Esophagus muscularis mucosa (tissue), 4 donors: ENCODE measurements around the gene TCERG1L. TPM values are rescaled to one million over a fixed set of nuclear protein-coding genes. Genes with fewer than 3 reads are reported as not detected.

Experiments
- DNase-seq: peaks from one replicate; pipeline ENCODE4 v3.0.0-alpha.2; 2017; ENCODE audit errors: extremely low spot score
- H3K27ac ChIP-seq, 4 donors: fragments of 200-600 bp; sonication (generic); replicated peaks in 1 of 4; 1 replicate in 3 of 4; 2 replicates in 1 of 4; pipeline ENCODE4 v1.5.1; 2016 to 2019; ENCODE audit warnings: mild to moderate bottlenecking in 1 of 4
- H3K27me3 ChIP-seq, 4 donors: fragments of 200-600 bp; sonication (generic); one replicate each; pipeline versions ENCODE4 v1.5.1 to v1.6.0; 2016 to 2019
- H3K36me3 ChIP-seq, 4 donors: fragments of 200-600 bp; sonication (generic); one replicate each; pipeline ENCODE4 v1.5.1; 2016 to 2019
- H3K4me1 ChIP-seq, 4 donors: fragments of 200-600 bp; sonication (generic); one replicate each; pipeline ENCODE4 v1.5.1; 2016 to 2019
- H3K4me3 ChIP-seq, 4 donors: fragments of 200-600 bp; sonication (generic); 1 replicate in 2 of 4; 2 replicates in 2 of 4; pipeline ENCODE4 v1.5.1; 2016 to 2019; ENCODE audit warnings: mild to moderate bottlenecking in 4 of 4, moderate library complexity in 1 of 4
- H3K9me3 ChIP-seq, 4 donors: fragments of 200-600 bp; sonication (generic); 1 replicate in 3 of 4; 2 replicates in 1 of 4; pipeline ENCODE4 v1.5.1; 2016 to 2019
- EP300 ChIP-seq: sonication (generic); formaldehyde crosslinking; IDR thresholded peaks from one replicate; pipeline ENCODE4 v1.6.1; 2017; ENCODE audit warnings: antibody characterized with exemption
- POLR2A ChIP-seq: fragments of 450-650 bp; IDR thresholded peaks from one replicate; pipeline ENCODE4 v1.6.1; 2017; ENCODE audit warnings: antibody characterized with exemption, moderate library complexity, mild to moderate bottlenecking, low read depth
- POLR2AphosphoS5 ChIP-seq, 2 donors: sonication (generic); formaldehyde crosslinking; IDR thresholded peaks; one replicate each; pipeline ENCODE4 v1.6.1; 2017; ENCODE audit warnings: antibody characterized with exemption in 2 of 2
- WGBS: methylation state at CpG from one replicate; pipeline ENCODE4 v1.1.5; 2018; 5-methylcytosine and 5-hydroxymethylcytosine counted together
- intact Hi-C: fragments of 100-400 bp; cut with DNase I; formaldehyde crosslinking; loops from one replicate; pipeline ENCODE4 v1.15.1; 2023
- total RNA-seq, 4 donors: library from RNA; depleted of rRNA; stranded (reverse); fragments of >200 nt; gene quantifications; one replicate each; pipeline versions ENCODE4 v1.1.0 to v1.2.1, GENCODE V29; 2016
- TF ChIP-seq, protein P1 (sequence below), 3 experiments: fragments of 200-600 bp in 2 of 3; fragments of 450-650 bp in 1 of 3; sonication (generic) in 2 of 3; IDR thresholded peaks; one replicate each; pipeline ENCODE4 v1.5.1; 2017 to 2019; ENCODE audit warnings: antibody characterized with exemption in 3 of 3, mild to moderate bottlenecking in 2 of 3, moderate library complexity in 1 of 3

TCERG1L gene
- total RNA-seq, 4 donors from 2014 or later, result not detected

DNA sequence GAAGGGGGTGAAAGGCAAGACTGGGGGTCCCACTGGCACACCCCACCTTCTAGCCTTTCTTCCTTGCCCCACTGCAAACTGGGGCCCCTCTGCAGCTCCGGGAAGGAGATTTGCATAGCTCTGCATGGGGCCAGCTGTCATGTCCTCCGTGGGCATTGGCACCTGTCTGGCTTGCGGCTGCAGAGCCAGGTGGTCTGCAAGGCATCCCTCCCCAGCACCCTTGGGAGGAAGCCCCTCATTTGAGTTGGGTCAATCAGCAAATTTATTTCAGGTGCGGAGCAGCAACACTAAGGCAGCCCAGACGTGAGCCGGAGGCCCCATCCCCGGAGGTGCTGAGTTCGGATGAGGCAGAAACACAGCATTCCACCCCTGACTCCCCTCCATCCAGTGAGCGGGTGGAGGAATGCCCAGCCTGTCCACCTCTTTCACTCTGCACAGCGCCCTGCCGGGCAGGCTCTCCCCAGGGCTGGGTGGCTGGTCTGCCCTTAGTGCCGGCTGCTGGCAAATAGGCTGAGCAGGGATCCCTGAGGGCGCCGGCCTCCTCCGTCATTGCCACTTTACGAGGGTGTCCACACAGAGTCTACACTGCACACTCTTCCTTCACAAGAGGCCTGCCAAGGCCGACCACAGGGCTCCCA lies 143.2 kb downstream of the TCERG1L start:
- Histone ChIP-seq H3K9me3 (no peaks in the 10 kb centered on the region), H3K36me3 (no peaks in the 10 kb centered on the region), H3K4me3 (no peak overlapping the region), H3K27me3 (peaks cover 0 to 18% (median 0%) of the 10 kb centered on the region in 4 donors), H3K27ac (no peak overlapping the region), H3K4me1 (no peaks in the 10 kb centered on the region)
- TF ChIP-seq, protein P1, sequence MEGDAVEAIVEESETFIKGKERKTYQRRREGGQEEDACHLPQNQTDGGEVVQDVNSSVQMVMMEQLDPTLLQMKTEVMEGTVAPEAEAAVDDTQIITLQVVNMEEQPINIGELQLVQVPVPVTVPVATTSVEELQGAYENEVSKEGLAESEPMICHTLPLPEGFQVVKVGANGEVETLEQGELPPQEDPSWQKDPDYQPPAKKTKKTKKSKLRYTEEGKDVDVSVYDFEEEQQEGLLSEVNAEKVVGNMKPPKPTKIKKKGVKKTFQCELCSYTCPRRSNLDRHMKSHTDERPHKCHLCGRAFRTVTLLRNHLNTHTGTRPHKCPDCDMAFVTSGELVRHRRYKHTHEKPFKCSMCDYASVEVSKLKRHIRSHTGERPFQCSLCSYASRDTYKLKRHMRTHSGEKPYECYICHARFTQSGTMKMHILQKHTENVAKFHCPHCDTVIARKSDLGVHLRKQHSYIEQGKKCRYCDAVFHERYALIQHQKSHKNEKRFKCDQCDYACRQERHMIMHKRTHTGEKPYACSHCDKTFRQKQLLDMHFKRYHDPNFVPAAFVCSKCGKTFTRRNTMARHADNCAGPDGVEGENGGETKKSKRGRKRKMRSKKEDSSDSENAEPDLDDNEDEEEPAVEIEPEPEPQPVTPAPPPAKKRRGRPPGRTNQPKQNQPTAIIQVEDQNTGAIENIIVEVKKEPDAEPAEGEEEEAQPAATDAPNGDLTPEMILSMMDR (IDR thresholded peaks at IDR 0.05), result no peak
- TF ChIP-seq EP300, result no peak
- no peak for TF ChIP-seq POLR2AphosphoS5 (IDR thresholded peaks at IDR 0.05)
- TF ChIP-seq POLR2A, result no peak
- 73% methylated on average over 16 of the region's 17 CpGs for WGBS
- intact Hi-C loops, result no loop called here
- no peak for DNase-seq

DNA sequence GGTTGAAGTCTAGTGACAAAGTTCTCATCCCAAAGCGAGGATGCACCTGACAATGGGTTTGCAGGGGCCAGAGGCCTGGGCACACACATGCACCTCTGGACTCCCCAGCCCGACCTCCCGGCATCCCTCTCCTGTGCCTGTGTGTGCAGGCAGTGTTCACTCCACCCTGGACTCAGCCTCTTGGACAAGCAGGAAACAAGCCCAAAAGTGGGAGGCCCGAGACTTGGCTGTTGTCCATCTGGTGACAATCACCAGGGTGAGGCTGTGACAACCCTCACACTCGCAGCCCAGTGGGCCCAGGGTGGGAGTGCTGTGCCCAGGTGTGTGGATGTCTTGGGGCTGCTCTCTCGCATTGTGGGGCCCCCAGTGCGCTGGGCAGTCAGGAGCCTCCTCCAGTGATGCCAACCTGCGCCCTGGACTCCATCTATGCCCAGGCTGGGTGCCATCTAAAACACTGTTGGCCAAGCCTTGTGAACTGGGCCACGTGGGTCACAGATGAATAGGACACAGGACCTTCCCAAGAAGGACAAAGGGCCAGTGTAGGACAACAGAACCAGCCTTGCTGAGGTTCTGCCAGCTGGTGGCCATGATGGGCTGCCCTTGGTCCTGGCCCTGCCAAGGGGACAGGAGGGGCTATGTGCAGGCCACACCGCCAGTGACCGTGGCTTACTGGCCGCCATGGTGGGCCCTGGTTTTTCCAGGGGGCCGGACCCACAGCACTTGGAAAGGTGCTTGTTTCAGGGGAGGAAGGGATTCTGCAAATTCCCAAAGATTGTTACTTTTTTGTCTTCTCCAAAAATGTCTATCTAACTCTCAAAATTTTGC lies 144.3 kb downstream of the TCERG1L start:
- no peak overlapping the region for H3K4me3 ChIP-seq
- no peak for TF ChIP-seq POLR2A
- no peak for TF ChIP-seq POLR2AphosphoS5 (IDR thresholded peaks at IDR 0.05)
- TF ChIP-seq, protein P1 (IDR thresholded peaks at IDR 0.05), result no peak
- no peak for TF ChIP-seq EP300
- H3K4me1 ChIP-seq, result peaks cover 0 to 5% (median 0%) of the 10 kb centered on the region in 4 donors
- peaks cover 0 to 12% (median 0%) of the 10 kb centered on the region in 4 donors for H3K27me3 ChIP-seq
- no peak overlapping the region for H3K27ac ChIP-seq
- H3K9me3 ChIP-seq, result no peaks in the 10 kb centered on the region
- no peaks in the 10 kb centered on the region for H3K36me3 ChIP-seq
- intact Hi-C loops, result no loop called here
- 85% methylated on average over 8 of the region's 13 CpGs for WGBS
- DNase-seq, result no peak

DNA sequence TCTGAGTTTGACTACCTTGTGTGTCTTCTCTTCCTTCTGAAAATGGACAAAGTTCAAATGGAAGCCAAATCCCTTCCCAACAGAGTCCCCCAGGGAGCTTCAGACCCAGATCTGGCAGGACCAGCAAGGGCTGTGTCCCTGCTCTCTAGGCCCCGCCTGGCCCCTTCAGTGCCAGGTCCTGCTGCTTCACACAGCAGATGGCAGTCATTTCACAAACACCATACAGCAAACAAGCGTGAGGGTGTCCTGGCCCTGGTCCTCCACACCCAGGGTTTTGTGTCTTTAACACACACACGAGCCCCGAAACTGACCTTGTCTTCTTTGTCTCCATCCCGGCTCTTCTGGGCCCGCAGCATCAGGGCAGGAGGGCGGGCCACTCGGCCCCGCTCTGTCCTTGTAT lies 145.0 kb downstream of the TCERG1L start:
- no peak overlapping the region for H3K4me3 ChIP-seq
- TF ChIP-seq, protein P1 (IDR thresholded peaks at IDR 0.05), result no peak
- TF ChIP-seq POLR2AphosphoS5 (IDR thresholded peaks at IDR 0.05), result no peak
- no peaks in the 10 kb centered on the region for H3K9me3 ChIP-seq
- H3K4me1 ChIP-seq, result peaks cover 0 to 5% (median 0%) of the 10 kb centered on the region in 4 donors
- WGBS, result 88% methylated on average over 9 of the region's 9 CpGs
- H3K36me3 ChIP-seq, result no peaks in the 10 kb centered on the region
- no peak for DNase-seq
- H3K27ac ChIP-seq, result no peak overlapping the region
- intact Hi-C loops, result no loop called here
- H3K27me3 ChIP-seq, result peaks cover 0 to 4% (median 0%) of the 10 kb centered on the region in 4 donors

DNA sequence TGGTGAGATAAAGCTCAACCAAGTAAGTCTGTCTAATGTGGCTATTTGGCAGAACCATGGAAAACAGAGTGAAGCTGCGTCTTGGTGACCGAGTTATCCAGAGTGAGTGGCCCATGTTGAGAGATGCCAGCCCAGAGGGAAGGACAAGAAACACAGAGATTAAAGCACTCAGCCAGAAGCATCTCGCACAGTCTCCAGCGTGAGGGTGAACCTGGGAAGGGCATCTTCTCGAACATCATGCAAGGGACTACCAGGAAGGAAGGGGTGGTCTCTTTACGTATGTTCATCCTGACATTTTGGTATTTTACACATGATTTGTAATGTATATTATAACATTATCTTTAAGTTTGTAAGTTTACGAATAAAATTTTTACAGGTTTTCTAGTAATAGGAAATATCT lies 146.4 kb downstream of the TCERG1L start:
- Histone ChIP-seq H3K4me3 (no peak overlapping the region), H3K27ac (no peak overlapping the region), H3K36me3 (no peaks in the 10 kb centered on the region), H3K9me3 (no peaks in the 10 kb centered on the region), H3K4me1 (peaks cover 0 to 5% (median 0%) of the 10 kb centered on the region in 4 donors), H3K27me3 (peaks cover 0 to 12% (median 0%) of the 10 kb centered on the region in 4 donors)
- TF ChIP-seq POLR2AphosphoS5 (IDR thresholded peaks at IDR 0.05) (no peak), EP300 (no peak), POLR2A (no peak)
- TF ChIP-seq, protein P1 (IDR thresholded peaks at IDR 0.05), result no peak
- DNase-seq, result no peak
- intact Hi-C loops, result no loop called here
- WGBS, result 78% methylated on average over 7 of the region's 7 CpGs
